IMR-90 (cell line): ENCODE data around the gene TMPRSS3. TPM values are rescaled to one million over a fixed set of nuclear protein-coding genes. Genes with fewer than 3 reads are reported as not detected.

Experiments used
- ATAC-seq: fragments of 200-7000 bp; cut with Tn5 transposase; 2 replicates; pipeline ENCODE4 v1.9.1; 2020; ENCODE audit warnings: low read depth, mild to moderate bottlenecking, moderate library complexity
- BruUV-seq: library from RNA; stranded (reverse); fragments of 400-500 nt; replicated peaks from 2 replicates; lab custom pipeline; 2021; lab: Mats Ljungman, UMichigan
- CTCF ChIA-PET: fragments of 300-600 bp; formaldehyde crosslinking; extraction: SDS; loops from one replicate; lab custom pipeline; 2021; ENCODE audit warnings: antibody characterized with exemption; lab: Yijun Ruan, JAX
- POLR2A ChIA-PET: fragments of 300-600 bp; sonication (Branson Sonifier 250); formaldehyde crosslinking; loops from one replicate; lab custom pipeline; 2022; ENCODE audit warnings: antibody characterized with exemption; ENCODE audit not compliant: unreplicated experiment; lab: Charles Lee
- DNase-seq: peaks from one replicate; pipeline ENCODE4 v3.0.0; 2013
- H2AFZ ChIP-seq: replicated peaks from 2 replicates; pipeline ENCODE3; 2013; ENCODE audit warnings: low read length, mild to moderate bottlenecking; ENCODE audit not compliant: poor library complexity
- H2AK5ac ChIP-seq: 2 replicates; pipeline ENCODE4 v1.6.1; 2013; ENCODE audit warnings: low read depth, low read length, inconsistent platforms
- H2AK9ac ChIP-seq: replicated peaks from 2 replicates; pipeline ENCODE3; 2013; ENCODE audit warnings: mild to moderate bottlenecking, low read depth, low read length, moderate library complexity; ENCODE audit not compliant: poor library complexity
- H2BK120ac ChIP-seq: 2 replicates; pipeline ENCODE4 v1.6.1; 2013; ENCODE audit warnings: low read depth, low read length, inconsistent platforms
- H2BK15ac ChIP-seq: 3 replicates; pipeline ENCODE4 v1.6.1; 2013; ENCODE audit warnings: low read depth, low read length, inconsistent platforms
- H2BK20ac ChIP-seq: 2 replicates; pipeline ENCODE4 v1.6.1; 2013; ENCODE audit warnings: low read depth, mild to moderate bottlenecking, inconsistent platforms, low read length, moderate library complexity
- H2BK5ac ChIP-seq: 2 replicates; pipeline ENCODE4 v1.6.1; 2013; ENCODE audit warnings: mild to moderate bottlenecking, low read depth, low read length, inconsistent platforms; ENCODE audit not compliant: poor library complexity, severe bottlenecking
- H3K14ac ChIP-seq: replicated peaks from 2 replicates; pipeline ENCODE4 v1.6.1; 2013; ENCODE audit warnings: low read depth, low read length, inconsistent platforms
- H3K18ac ChIP-seq: 2 replicates; pipeline ENCODE4 v1.6.1; 2013; ENCODE audit warnings: low read depth, low read length, control low read depth
- H3K23ac ChIP-seq: 2 replicates; pipeline ENCODE4 v1.6.1; 2013; ENCODE audit warnings: low read depth, low read length, inconsistent platforms
- H3K27ac ChIP-seq: 2 replicates; pipeline ENCODE4 v1.5.1; 2013; ENCODE audit warnings: mild to moderate bottlenecking, control low read depth, low read length; ENCODE audit not compliant: insufficient read depth
- H3K27me3 ChIP-seq: 2 replicates; pipeline ENCODE4 v1.6.1; 2013; ENCODE audit warnings: low read length; ENCODE audit not compliant: control insufficient read depth, insufficient read depth
- H3K36me3 ChIP-seq: 2 replicates; pipeline ENCODE4 v1.6.1; 2013; ENCODE audit warnings: low read length, mixed read lengths; ENCODE audit not compliant: control insufficient read depth, insufficient read depth
- H3K4ac ChIP-seq: 2 replicates; pipeline ENCODE4 v1.6.1; 2013; ENCODE audit warnings: low read depth, low read length, inconsistent platforms
- H3K4me1 ChIP-seq: 2 replicates; pipeline ENCODE4 v1.6.1; 2013; ENCODE audit warnings: low read length, mixed read lengths; ENCODE audit not compliant: control insufficient read depth, insufficient read depth
- H3K4me2 ChIP-seq: 2 replicates; pipeline ENCODE4 v1.6.1; 2013; ENCODE audit warnings: low read depth, mild to moderate bottlenecking, control low read depth, low read length, moderate library complexity
- H3K4me3 ChIP-seq: 2 replicates; pipeline ENCODE4 v1.5.1; 2013; ENCODE audit warnings: low read depth, mild to moderate bottlenecking, control low read depth, low read length, moderate library complexity; ENCODE audit not compliant: insufficient read depth
- H3K56ac ChIP-seq: 2 replicates; pipeline ENCODE4 v1.6.1; 2013; ENCODE audit warnings: low read length, inconsistent platforms; ENCODE audit not compliant: insufficient read depth; ENCODE audit errors: extremely low read depth
- H3K79me1 ChIP-seq, 2 experiments: 2 replicates each; pipeline ENCODE4 v1.6.1; 2013; ENCODE audit warnings: low read length in 2 of 2, inconsistent platforms in 1 of 2, low read depth in 1 of 2
- H3K9ac ChIP-seq: 2 replicates; pipeline ENCODE4 v1.6.1; 2013; ENCODE audit warnings: low read depth, low read length, control low read depth
- H3K9me1 ChIP-seq: 2 replicates; pipeline ENCODE4 v1.6.1; 2013; ENCODE audit warnings: low read length, inconsistent platforms; ENCODE audit not compliant: insufficient read depth
- H3K9me3 ChIP-seq: 2 replicates; pipeline ENCODE4 v1.6.1; 2013; ENCODE audit warnings: low read length; ENCODE audit not compliant: control insufficient read depth, insufficient read depth
- H4K20me1 ChIP-seq: 2 replicates; pipeline ENCODE4 v1.6.1; 2013; ENCODE audit warnings: low read length, inconsistent platforms; ENCODE audit not compliant: insufficient read depth
- H4K5ac ChIP-seq: 2 replicates; pipeline ENCODE4 v1.6.1; 2013; ENCODE audit warnings: mild to moderate bottlenecking, low read depth, low read length, control low read depth
- H4K8ac ChIP-seq, 2 experiments: 2 replicates each; pipeline ENCODE4 v1.6.1; 2013; ENCODE audit warnings: low read depth in 2 of 2, low read length in 2 of 2, control low read depth in 1 of 2, inconsistent platforms in 1 of 2
- H4K91ac ChIP-seq: 2 replicates; pipeline ENCODE4 v1.6.1; 2013; ENCODE audit warnings: low read depth, low read length, inconsistent platforms; ENCODE audit not compliant: insufficient read depth
- CHD1 ChIP-seq: IDR thresholded peaks from 2 replicates; pipeline ENCODE4 v1.6.1; 2012; ENCODE audit warnings: low read depth, low read length, improper control_type of control experiment
- MAFK ChIP-seq: IDR thresholded peaks from 2 replicates; pipeline ENCODE4 v1.6.1; 2012; ENCODE audit warnings: low read depth, low read length, improper control_type of control experiment
- MXI1 ChIP-seq: IDR thresholded peaks from 2 replicates; pipeline ENCODE4 v1.6.1; 2012; ENCODE audit warnings: low read depth, mild to moderate bottlenecking, low read length, moderate library complexity, borderline replicate concordance
- WGBS, 2 experiments: methylation state at CpG; one replicate each; pipeline versions ENCODE4 v1.1.5 to v1.1.7; 2013; ENCODE audit warnings: missing lambda C conversion rate in 2 of 2; ENCODE audit not compliant: insufficient read length in 1 of 2; ENCODE audit errors: extremely low coverage in 2 of 2; 5-methylcytosine and 5-hydroxymethylcytosine counted together
- dilution Hi-C: fragments of 300-500 bp; cut with HindIII; formaldehyde crosslinking; loops from one replicate; pipeline ENCODE4 v1.14.3; 2018; ENCODE audit warnings: low sequenced_read_pairs; ENCODE audit not compliant: unreplicated experiment
- in situ Hi-C: fragments of 300-500 bp; cut with MboI; formaldehyde crosslinking; loops from 3 replicates; pipeline ENCODE4 v1.14.3; 2019; ENCODE audit warnings: low sequenced_read_pairs, inconsistent platforms, mixed read lengths
- intact Hi-C: fragments of 100-400 bp; cut with micrococcal nuclease; formaldehyde crosslinking; loops from 2 replicates; pipeline ENCODE4 v1.10.0; 2022
- microRNA-seq, 2 experiments: library from miRNA; stranded (forward) in 1 of 2; unstranded in 1 of 2; fragments of 10-50 nt in 1 of 2; fragments of <30 nt in 1 of 2; gene quantifications in 1 of 2; microRNA quantifications in 1 of 2; one replicate each; pipeline versions ENCODE3 to v1.1.0; 2013 to 2020; ENCODE audit not compliant: insufficient read depth in 1 of 2, insufficient read length in 1 of 2, unreplicated experiment in 1 of 2
- polyA plus RNA-seq, 3 experiments: library from polyadenylated mRNA; depleted of rRNA; stranded (reverse); fragments of >200 nt; gene quantifications; 2 replicates each; pipeline ENCODE4 v1.2.3, GENCODE V29; 2012; ENCODE audit warnings: low replicate concordance in 1 of 3
- small RNA-seq, 5 experiments: library from RNA; depleted of rRNA; stranded (forward); fragments of <200 nt; gene quantifications; one replicate each; pipeline ENCODE3, GENCODE V24; 2012
- total RNA-seq: library from RNA; depleted of rRNA; stranded (reverse); fragments of >200 nt; gene quantifications from 2 replicates; pipeline ENCODE4 v1.2.3, GENCODE V29; 2012; rRNA removed
- TF ChIP-seq, protein P1 (sequence below): fragments of 150-350 bp; IDR thresholded peaks from 2 replicates; pipeline ENCODE4 v1.6.1; 2016; ENCODE audit warnings: low read depth, mild to moderate bottlenecking, low read length, moderate library complexity, borderline replicate concordance

The TMPRSS3 gene
- total and polyA plus RNA-seq, 2 of the 4 experiments (the other 2 are of a cell fraction), result not detected

DNA sequence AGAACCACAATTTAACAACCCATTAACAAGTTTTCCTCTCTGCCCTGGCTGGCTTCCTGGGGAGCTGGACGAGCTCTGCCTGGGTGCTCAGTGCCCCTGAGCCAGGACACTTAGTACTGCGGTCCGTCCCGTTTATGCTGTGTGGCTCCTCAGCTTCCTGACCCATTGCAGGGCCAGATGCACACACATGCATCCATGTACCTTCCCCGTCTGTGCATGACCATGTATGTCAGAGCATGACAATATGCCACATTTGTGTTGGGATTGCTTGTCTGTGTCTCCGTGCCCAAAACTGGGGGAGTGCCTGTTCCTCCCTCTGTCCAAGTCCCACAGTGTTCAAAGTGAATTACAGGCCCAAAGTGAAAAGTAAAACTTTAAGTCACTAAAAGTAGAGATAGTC, 71.0 kb downstream of the TMPRSS3 start:
- no TSS peak for BruUV-seq
- TF ChIP-seq, protein P1, sequence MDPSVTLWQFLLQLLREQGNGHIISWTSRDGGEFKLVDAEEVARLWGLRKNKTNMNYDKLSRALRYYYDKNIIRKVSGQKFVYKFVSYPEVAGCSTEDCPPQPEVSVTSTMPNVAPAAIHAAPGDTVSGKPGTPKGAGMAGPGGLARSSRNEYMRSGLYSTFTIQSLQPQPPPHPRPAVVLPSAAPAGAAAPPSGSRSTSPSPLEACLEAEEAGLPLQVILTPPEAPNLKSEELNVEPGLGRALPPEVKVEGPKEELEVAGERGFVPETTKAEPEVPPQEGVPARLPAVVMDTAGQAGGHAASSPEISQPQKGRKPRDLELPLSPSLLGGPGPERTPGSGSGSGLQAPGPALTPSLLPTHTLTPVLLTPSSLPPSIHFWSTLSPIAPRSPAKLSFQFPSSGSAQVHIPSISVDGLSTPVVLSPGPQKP, result no peak
- TF ChIP-seq CHD1, result no peak
- TF ChIP-seq MAFK, result no peak
- no peak for TF ChIP-seq MXI1
- no peak overlapping the region for H3K4me2 ChIP-seq

More for the DNA sequence above, 71.0 kb downstream of the TMPRSS3 start:
- no peak overlapping the region for H3K27ac ChIP-seq
- H4K20me1 ChIP-seq, result no peaks in the 10 kb centered on the region
- H3K27me3 ChIP-seq, result peaks cover 24% of the 10 kb centered on the region
- no peak overlapping the region for H4K8ac ChIP-seq
- WGBS, 2 experiments, result 60% methylated on average over 1 of the region's 6 CpGs; no CpG with 5 or more reads in 1 of the 2 experiments
- no peak overlapping the region for H3K4me3 ChIP-seq
- no peak overlapping the region for H2AK9ac ChIP-seq
- no peak overlapping the region for H2BK120ac ChIP-seq
- no peak overlapping the region for H4K91ac ChIP-seq
- no peak overlapping the region for H3K18ac ChIP-seq
- H3K9me3 ChIP-seq, result no peaks in the 10 kb centered on the region
- intact Hi-C loops (no loop called here), in situ Hi-C loops (no loop called here), dilution Hi-C loops (no loop called here)
- no peaks in the 10 kb centered on the region for H3K79me1 ChIP-seq
- CTCF ChIA-PET, result interaction anchor here (0.6 to 1.0 kb wide), 2 partner anchors 29 to 31 kb away, joined by 4 read pairs; no protein-coding TSS in a partner anchor
- no peaks in the 10 kb centered on the region for H3K36me3 ChIP-seq
- no peak overlapping the region for H2BK15ac ChIP-seq
- no peaks in the 10 kb centered on the region for H3K4me1 ChIP-seq
- no peaks in the 10 kb centered on the region for H3K9me1 ChIP-seq
- H2AK5ac ChIP-seq, result no peak overlapping the region
- H3K23ac ChIP-seq, result no peak overlapping the region
- no peak overlapping the region for H3K56ac ChIP-seq
- no peak overlapping the region for H2AFZ ChIP-seq
- H2BK5ac ChIP-seq, result no peak overlapping the region
- H3K14ac ChIP-seq, result no peak overlapping the region
- no peak for DNase-seq
- no peak overlapping the region for H3K4ac ChIP-seq
- no peak for ATAC-seq
- H2BK20ac ChIP-seq, result no peak overlapping the region
- no peak overlapping the region for H4K5ac ChIP-seq
- H3K9ac ChIP-seq, result no peak overlapping the region
- POLR2A ChIA-PET, result no interaction called here

Small RNA genes within 50 kb of the gene (microRNA-seq; reads per million reads assigned to microRNA genes)
- not detected for gene RNU6-1149P (ENCODE audit: insufficient read depth, insufficient read length)

Small RNA genes within 50 kb of the gene (small RNA-seq; reads per million reads assigned to genes)
- gene RNU6-1149P, result 0 reads per million in 5 experiments

Other genes starting within 250 kb of the TMPRSS3 start
- under 0.01 and 0.36 TPM in 2 replicates for gene ABCG1, start 176.9 kb downstream of the TMPRSS3 start, total RNA-seq
- gene ABCG1, start 176.9 kb downstream of the TMPRSS3 start, polyA plus RNA-seq (2012; rRNA removed), result 0.14 and 0.19 TPM in 2 replicates
- not detected in 2 replicates for gene TFF3, start 80.6 kb downstream of the TMPRSS3 start, total RNA-seq
- not detected in 2 replicates for gene TFF3, start 80.6 kb downstream of the TMPRSS3 start, polyA plus RNA-seq (2012; rRNA removed)
- not detected in 2 replicates for gene TFF2, start 45.1 kb downstream of the TMPRSS3 start, total RNA-seq
- gene TFF2, start 45.1 kb downstream of the TMPRSS3 start, polyA plus RNA-seq (2012; rRNA removed), result not detected in 2 replicates
- gene TFF1, start 29.5 kb downstream of the TMPRSS3 start, total RNA-seq, result not detected in 2 replicates
- gene TFF1, start 29.5 kb downstream of the TMPRSS3 start, polyA plus RNA-seq (2012; rRNA removed), result not detected in 2 replicates
- gene UBASH3A, start 7.8 kb upstream of the TMPRSS3 start, total RNA-seq, result not detected in 2 replicates
- not detected in 2 replicates for gene UBASH3A, start 7.8 kb upstream of the TMPRSS3 start, polyA plus RNA-seq (2012; rRNA removed)
- not detected in 2 replicates for gene RSPH1, start 100.2 kb upstream of the TMPRSS3 start, total RNA-seq
- not detected in 2 replicates for gene RSPH1, start 100.2 kb upstream of the TMPRSS3 start, polyA plus RNA-seq (2012; rRNA removed)
- 0.36 and 0.56 TPM in 2 replicates for gene SLC37A1, start 117.8 kb upstream of the TMPRSS3 start, total RNA-seq
- 0.48 and 0.65 TPM in 2 replicates for gene SLC37A1, start 117.8 kb upstream of the TMPRSS3 start, polyA plus RNA-seq (2012; rRNA removed)